ENCODE measurements around the gene GRAMD2A.
"Not testable (repeated sequence)": the region's sequence is repeated elsewhere in the genome, so short reads cannot be mapped to it uniquely, and the experiment has no call there.

Gene GRAMD2A

DNA sequence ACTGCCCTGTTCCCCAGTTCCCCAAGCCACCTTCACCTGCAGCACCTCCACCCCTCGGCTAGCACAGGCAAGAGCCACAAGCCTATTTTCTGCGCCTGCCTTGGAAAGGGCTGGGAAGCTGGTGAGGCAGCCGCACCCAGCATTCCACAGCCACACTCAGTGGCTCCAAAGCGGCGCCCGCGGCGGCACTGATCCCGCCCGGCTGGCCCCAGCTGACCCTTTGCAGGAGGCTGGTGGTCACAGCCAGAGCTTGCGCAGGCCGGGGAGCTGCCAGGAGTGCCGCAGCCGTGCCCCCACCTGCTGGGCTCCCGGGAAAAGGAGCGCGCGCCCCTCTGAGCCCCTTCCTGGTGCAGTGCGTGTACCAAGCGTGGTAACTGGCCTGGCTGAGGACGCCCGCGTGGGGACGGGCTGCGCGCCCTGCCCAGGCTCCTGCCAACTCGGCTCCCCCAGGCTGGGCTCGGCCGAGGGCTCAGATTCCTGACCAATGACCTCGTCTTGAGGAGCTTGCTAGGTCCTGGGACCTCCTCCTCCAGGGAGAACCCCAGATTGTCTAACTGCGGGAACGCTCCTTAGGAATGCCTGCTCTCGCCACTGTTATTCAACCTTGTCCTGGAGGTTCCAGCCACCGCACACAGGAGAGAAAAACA, 13.3 kb downstream of the GRAMD2A start:
- DNase-seq, result peak; percentile 52

DNA sequence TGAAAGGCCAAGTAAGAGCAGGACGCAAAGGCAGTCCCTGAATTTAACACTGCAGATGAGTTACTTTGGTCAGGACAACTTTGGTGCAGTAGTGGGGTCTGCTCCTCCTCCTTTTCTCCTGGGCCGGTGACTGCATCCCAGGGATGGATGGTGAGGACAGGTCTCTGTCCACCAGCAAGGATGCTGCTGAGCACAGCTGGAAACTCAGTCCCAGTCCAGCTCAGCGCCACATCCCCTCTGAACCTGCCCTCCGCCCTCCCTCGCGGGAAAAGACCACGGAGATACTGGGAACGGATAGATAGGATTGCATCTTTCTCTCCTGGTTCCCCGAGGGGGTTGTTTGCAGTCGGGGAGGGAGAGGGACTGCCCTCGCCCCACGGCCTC, 13.8 kb downstream of the GRAMD2A start:
- no peak for DNase-seq

DNA sequence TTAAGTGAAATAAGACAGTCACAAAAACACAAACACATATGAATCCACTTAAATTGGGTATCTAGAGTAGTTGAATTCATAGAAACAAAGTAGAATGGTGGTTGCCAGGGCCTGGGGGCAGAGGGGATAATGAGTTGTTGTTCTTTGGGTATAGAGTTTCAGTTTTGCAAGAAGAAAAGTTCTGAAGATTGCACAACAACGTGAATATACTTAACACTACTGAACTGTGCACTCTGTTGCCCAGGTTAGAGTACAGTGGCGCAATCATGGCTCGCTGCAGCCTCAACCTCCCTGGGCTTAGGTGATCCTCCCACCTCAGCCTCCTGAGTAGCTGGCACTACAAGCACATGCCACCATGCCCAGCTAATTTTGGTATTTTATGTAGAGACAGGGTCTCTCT, 14.9 kb downstream of the GRAMD2A start:
- no peak for DNase-seq

DNA sequence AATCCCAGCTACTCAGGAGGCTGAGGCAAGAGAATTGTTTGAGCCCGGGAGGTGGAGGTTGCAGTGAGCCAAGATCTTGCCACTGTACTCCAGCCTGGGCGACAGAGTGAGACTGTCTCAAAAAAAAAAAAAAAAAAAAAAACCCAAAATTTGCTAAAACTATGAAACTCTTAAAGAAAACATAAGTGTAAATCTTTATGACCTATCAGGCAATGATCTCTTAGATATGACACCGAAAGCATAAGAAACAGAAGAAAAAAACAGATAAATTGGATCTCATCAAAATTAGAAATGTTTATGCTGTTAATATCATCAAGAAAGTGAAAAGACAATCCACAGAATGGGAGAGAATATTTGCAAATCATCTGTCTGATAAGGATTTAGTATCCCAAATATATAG, 15.3 kb downstream of the GRAMD2A start:
- DNase-seq, result no peak

DNA sequence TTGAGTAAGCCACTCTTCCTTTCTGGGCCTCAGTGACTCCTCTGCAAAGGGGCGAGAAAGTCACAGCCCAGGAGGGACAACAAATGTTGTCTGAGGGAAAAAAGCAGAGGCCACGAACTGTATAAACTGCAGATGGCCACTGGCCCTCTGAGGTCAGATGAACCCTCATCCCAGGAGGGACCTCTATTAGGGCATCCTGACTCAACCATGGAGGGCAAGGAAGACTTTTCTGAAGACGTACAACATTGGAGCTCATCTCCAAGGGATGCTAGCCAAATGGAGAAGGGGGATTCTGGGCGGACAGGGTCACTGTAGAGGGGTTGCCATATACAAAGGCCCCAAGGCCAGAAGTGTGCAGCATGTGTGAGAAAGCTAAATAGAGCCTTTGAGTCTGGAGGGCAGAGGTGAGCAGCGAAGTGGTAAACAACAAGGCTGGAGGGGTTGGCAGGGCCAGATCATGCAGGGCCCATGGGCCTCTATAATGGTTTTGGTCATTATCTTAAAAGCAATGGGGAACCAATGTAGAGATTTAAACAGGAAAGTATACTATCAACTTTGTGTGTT, 16.7 kb downstream of the GRAMD2A start:
- no peak for DNase-seq

DNA sequence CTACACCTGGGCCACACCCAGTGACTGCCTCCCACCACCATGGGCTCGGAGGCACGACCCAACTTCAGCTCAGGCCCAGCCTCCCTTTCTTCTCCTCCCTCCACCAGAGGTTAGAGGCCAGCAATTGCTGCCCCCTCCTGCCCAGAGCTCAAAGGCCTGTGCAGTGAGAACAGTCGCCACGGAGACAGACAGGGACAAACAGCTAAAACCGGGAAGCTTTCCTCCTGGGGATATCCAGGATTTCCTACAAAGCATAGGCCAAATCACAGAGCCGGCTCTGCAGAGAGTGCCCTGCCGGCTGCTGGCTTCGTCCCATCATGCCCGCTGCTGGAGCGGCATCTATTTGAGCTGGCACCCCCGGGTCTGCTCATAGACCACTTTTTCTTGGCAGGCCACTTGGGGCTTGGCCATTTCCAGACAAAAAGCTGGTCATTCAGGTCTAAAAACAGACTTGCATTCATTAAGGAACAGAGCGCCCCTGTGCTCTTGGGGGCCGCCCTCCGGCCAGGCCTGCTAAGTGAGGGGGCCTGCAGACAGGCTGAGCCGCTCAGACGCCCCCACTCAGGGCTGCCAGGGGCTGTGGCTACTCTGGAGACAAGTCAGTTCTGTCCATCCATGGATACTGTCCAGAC, 17.5 kb downstream of the GRAMD2A start:
- DNase-seq, result peak; percentile 18

DNA sequence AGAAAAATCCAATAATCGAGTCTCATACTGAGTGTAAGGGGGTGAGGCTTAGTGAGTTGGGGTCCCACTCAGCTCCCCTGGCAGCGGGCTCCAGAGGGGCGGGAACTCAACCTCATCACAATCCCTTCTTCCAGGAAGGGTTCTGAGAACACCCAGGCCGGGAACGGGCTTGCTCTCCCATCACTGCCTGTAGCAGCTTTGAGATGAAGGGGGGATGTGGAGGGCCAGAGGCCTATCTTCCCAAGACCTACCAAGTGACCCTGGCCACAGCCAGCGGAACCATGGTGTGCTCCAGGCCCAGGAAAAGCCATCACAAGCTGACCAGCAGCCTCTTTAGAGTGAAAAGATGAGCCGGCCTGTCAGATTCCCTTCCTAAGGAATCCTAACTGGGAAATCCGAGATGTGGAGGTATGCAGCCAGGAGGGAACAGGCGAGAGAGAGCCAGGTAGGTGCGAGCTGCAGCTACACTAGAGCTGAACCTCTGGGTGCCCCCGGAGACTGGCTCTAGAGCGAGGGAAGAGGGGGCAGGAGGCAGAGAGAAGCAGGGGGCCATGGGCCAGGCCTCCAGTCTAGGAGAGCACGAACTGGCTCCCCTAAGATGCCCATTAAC, 18.5 kb downstream of the GRAMD2A start:
- no peak for DNase-seq

DNA sequence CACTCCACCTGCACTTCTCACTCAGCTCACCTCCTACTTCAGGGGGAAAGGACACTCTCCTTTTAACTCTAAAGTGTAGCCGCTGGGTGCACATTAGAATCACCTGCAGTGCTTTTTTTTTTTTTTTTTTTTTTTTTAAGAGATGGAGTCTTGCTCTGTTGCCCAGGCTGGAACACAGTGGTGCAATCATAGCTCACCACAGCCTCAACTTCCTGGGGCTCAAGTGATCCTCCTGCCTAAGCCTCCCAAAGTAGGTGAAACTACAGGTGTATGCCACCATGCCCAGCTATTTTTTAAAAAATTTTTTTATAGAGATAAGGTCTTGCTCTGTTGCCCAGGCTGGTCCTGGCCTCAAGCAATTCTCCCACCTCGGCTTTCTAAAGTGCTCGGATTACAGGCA, 20.8 kb downstream of the GRAMD2A start:
- no peak for DNase-seq

DNA sequence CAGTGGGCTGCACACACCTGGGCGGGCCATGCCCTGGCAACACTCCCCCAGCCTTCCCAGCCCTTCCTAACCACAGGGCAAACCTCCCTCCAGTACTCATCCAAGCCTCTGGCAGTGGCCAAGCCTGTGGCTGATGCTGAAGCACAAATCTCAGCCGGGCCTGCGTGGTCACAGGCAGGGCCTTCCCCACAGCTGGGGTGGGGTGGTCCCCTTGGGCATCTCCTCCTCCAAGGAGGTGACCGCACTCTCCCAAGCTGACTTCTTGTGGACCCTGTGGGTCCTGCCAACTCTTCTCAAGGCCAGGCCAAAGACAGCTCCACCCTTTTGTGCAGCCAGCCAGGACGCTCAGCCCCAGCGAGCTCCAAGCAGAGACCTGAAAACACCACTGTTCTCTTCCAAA, 21.4 kb downstream of the GRAMD2A start:
- DNase-seq, result no peak

DNA sequence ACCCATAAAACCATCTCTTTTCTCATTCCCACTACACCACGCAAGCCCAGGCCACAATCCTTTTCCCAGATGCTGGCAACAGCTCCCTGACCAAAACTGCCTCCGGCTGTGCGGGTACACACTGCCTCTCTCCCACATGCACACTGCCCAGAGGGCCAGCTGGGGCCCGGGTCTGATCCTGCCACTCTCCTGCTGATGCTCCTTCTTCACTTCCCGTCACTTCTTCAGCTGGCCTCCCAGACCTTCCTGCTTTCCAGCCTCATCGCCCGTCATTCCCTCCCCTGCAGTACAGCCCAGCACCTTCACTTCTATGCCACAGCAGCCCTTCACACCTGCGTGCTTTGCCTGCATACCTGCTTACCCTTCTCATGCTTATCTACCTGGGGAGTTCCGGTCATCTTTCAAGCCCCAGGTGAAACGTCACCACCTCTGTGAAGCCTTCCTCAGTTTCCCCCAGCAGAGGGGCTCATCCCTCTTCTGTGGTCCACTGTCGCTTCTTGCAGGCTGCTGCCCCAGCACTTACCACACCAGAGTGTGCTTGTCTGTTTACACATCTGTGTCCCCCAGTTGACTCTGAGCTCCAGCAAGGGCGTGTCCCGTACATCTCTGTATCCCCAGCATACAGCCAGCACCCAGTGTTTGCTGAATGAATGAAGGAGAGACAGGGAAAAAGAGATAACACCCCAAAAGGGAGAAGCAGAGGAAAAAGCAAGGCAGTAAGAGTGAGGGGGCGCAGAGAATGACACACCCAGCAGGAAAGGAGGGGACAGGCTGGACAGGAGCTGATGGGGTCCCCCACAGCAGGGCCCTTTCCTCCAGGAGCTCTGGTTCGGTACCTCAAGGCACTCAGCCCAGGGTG, 22.2 kb downstream of the GRAMD2A start:
- no peak for DNase-seq

DNA sequence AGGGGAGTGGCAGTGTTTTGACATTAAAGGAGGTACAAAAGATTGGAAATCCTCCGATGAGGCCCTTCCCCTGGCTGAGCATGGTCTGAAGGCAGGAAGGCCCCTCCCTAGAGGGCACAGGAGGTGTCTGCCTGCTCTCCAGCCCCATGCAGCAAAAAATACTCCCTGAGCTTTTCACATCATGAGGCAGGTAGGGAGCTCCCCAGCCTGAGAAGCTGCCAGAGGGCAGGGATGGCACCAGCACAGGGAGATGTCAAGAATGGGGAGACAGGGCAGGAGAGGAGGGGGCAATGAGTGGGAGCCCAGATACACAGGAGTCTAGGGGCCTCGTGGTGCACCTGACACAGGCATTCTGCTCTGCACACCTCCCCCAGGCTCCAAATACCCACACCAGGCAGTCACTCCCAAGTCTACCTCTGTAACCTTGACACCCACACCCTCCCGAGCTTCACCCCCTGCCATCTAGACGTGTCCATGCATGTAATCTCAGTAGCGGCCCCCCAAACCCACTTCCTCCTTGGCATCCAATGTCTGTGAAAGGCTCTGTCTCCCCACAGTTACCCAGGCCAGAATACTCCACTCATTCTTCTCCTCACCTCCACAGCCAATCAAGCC, 22.9 kb downstream of the GRAMD2A start:
- no peak for DNase-seq

DNA sequence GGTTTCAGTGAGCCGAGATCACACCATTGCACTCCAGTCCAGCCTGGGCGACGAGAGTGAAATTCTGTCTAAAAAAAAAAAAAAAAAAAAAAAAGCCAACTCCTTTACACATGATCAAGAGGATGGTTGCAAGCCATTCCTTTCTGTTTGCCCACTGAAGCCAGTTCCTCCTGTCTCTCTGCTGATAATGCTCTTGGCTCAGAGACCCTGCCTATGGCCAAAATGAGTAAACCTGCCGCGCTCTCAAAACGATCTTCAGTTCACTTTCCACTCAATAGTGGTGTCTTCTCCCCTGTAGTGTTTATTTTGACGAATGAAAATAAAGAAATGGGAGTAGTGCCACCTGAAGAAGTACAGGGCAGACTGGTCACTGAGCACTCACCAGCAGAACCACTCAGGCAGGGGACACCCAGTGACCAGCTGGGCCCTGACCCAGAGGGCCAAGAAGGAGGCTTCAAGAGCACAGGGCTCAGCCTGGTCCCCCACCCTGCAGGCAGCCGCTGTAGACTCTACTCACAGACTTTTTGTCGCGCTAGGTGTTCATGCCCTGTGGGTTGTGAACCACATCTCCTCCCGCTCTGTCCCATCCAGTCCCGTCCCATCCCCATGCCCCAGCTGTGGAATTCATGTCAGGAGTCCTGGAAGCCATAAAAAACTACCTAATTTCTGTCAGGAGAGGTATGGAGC, 23.6 kb downstream of the GRAMD2A start:
- DNase-seq, result no peak

DNA sequence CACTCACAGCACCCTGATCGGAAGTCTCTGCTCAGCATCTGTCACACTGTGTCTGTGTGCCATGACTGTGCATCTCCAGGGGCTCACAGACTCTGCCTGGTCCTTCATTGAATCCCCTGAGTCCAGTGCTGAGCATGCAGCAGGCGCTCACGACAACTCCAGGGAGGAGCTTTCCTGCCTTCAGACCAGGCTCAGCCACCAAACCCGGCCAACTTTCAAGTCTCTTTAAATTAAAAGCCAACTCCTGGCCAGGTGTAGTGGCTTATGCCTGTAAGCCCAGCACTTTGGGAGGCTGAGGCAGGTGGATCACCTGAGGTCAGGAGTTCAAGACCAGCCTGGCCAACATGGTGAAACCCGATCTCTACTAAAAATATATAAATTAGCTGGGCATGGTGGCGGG, 24.2 kb downstream of the GRAMD2A start:
- DNase-seq, result no peak

DNA sequence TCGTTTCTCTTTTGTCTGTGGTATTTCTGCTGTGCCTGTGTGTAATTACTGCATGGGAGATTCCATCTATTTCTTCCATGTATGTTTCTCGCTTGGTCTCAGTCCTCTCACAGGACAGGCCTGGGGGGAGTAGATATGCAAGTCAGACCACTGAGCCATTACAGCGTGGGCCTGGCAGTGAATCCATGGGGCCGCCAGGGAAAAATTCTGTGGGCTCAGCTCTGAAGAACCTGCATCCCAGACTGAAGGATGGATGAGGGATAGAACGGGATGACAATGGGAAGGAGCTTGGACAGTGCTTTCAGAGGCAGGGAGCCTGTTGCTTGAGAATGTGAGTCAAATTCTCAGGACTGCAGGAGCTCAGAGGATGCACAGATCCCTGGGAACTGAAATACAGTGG, 24.8 kb downstream of the GRAMD2A start:
- no peak for DNase-seq

DNA sequence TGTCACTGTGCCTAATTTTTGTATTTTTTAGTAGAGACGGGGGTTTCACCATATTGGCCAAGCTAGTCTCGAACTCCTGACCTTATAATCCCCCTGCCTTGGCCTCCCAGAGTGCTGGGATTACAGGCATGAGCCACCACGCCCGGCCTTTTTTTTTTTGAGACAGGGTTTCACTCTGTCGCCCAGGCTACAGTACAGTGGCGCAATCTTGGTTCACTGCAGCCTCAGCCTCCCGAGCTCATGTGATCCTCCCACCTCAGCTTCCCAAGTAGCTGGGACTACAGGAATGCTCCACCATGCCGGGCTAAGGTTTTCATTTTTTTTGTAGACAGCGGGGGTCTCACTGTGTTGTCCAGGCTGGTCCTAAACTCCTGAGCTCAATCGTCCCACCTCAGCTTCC, 25.6 kb downstream of the GRAMD2A start:
- DNase-seq, result not testable (repeated sequence)

DNA sequence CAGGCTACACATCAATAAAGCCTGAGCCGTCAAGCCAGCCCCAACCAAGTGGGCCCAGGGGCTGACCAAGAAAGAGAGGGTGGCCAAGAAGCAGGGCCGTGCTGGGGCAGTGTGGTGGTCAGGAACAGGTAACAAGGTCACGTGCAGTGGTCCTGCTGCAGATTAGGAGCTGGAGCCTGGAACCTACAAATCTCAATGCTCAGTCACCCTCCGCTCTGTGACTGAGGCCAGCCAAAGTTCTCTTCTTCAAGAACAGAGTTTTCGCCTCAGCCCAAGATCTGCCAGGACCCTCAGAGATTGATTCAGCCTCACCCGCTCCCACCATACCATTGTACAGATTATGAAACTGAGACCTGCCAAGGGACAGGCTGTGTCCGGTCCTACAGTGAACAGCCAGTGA, 26.9 kb downstream of the GRAMD2A start:
- no peak for DNase-seq

DNA sequence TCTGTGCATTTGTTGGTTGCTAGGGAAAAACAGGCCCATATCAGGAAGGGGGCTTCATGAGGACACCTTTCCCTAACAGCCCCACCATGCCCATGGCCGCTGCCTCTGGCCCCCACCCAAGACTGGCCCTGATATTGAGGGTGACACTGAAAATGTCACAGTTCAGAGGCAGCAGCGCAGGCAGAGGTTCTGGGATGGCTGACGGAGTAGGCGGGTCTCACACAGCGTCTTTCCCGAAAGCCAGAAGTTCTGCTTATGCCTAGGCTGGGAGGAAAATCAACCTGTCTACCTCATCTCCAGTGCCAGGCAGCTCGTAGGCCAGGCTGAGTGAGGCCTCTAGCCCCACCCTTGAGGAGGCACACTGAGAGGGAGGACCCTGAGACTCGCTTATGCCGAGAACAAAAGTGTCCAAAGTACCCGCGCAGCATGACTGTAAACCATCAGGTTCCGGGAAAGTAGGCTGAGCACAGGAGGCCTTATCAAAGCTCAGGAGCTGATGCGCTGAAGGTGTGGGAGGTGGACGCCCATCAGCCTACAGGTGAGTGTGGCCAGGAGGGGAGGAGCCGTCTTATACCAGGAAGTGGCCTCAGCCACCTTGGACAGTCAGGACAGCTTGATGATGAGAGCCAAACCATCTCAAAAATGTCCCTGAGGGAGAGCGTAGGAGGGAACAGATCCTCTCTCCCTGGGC, 27.5 kb downstream of the GRAMD2A start:
- DNase-seq, result no peak

DNA sequence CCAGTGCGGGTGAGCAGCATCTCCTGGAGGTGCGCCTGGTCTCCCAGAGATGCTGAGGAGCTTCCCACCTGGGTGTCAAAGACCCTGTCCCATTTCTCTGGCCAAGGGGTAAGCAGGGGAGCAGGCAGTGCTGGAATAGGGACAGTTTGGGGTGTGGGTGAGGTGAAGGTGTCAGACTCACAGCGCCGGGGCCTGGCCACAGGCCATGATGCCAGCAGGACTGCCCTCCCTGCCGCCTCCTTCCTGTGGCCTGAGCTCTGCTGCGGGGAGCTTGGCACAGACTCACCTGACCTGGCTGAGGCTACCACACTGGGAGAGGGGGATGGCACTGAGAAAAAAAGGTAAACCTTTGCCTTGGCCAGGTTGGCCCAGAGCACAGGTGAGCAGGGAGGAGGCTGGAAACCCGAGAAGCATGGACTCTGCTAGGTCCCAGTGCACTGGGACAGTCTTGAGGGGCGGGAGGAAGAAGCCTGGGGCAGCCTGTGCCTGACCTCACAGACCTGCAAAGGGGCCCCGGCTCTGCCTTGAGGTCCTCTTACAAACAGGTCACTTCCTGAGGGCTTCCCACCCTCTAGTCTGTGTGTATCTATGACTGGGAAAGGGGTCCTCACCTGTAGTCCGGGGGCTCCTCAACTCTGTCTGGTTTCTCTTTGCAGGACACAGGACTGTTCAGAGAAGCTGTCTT, 28.2 kb downstream of the GRAMD2A start:
- no peak for DNase-seq

DNA sequence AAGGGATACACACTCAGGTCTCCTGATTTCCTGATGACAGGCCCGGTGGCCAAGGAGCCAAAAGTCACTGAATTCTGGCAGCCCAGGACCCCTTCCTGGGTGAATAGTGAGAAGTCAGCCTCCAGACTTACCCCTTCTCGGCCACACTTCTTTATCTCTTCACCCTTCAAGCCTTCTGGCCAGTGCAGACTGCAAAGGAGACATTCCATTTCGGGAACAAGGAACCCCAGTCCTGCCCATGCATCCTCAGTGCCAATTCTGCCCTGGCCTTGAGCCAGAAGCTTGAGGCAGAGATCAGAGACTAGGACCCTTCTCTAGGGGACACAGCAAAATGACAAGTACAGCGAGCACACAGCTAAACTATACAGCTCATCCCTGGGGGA, 28.8 kb downstream of the GRAMD2A start:
- DNase-seq, result no peak

DNA sequence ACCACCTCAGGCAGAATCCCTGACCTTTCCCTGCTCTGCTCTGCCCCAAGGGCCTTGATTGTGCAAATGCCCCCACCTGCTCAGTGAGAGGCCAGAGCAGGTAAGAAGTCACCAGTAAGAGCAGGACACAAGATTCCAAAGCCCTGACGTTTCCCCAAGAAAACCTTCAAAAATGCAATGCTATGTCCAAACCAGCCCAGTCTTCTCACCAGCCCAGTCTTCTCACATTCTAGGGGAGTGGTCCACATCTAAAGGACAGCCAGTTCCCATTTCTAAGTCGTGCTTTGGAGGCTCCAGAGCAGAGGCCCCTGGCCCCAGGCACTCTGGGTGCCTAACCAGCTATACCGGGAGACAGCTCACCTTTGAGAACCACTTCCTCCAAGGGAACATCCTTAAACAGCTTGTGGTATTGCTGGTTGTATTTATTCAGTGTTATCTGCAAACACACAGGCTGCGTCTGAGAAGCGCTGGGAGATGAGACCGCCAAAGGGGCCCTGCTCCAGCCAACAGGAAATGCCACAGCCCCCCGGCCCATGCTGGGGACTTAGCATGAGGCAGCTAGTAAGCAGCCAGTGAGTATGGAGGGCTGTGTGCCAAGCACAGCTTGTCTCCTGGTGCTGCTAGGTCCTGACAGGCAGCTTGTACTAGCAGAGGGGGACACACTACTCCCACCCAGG, 29.3 kb downstream of the GRAMD2A start:
- peak; percentile 60 for DNase-seq

All from fibroblast of skin of back (primary cell).